Kidney epithelial cell (primary cell): ENCODE measurements around the gene STK10. TPM values are rescaled to one million over a fixed set of nuclear protein-coding genes. Genes with fewer than 3 reads are reported as not detected.

Experiments used
- DNase-seq: peaks from one replicate; pipeline ENCODE4 v3.0.0-alpha.2; 2010; ENCODE audit warnings: low read depth
- H3K27me3 ChIP-seq: 2 replicates; pipeline ENCODE4 v1.6.0; 2011; ENCODE audit warnings: low read length; ENCODE audit not compliant: control insufficient read depth, insufficient read depth
- H3K36me3 ChIP-seq: 2 replicates; pipeline ENCODE4 v1.5.1; 2011; ENCODE audit warnings: low read length; ENCODE audit not compliant: control insufficient read depth, insufficient read depth
- H3K4me3 ChIP-seq: 2 replicates; pipeline ENCODE4 v1.5.1; 2011; ENCODE audit warnings: low read depth, mild to moderate bottlenecking, control low read depth, low read length
- CTCF ChIP-seq: IDR thresholded peaks from 2 replicates; pipeline ENCODE4 v1.5.1; 2011; ENCODE audit warnings: mild to moderate bottlenecking, moderate library complexity, low read length, control low read depth, inconsistent platforms; ENCODE audit not compliant: insufficient read depth, poor library complexity, severe bottlenecking
- total RNA-seq: library from RNA; depleted of rRNA; stranded (reverse); fragments of >200 nt; gene quantifications from 2 replicates; pipeline ENCODE4 v1.2.3, GENCODE V29; 2015

STK10 gene
- total RNA-seq, 1 donor from 2014 or later, result 24.7 TPM

- no peak for DNase-seq
- no peaks in the 10 kb centered on the region for H3K27me3 ChIP-seq
- no peak for TF ChIP-seq CTCF
- H3K4me3 ChIP-seq, result no peak overlapping the region
- peaks cover 2% of the 10 kb centered on the region for H3K36me3 ChIP-seq
These were observed 76.8 kb downstream of the STK10 start for GRCh38 chr5:172110921-172111851.

- H3K27me3 ChIP-seq, result no peaks in the 10 kb centered on the region
- no peak for TF ChIP-seq CTCF
- peaks cover 2% of the 10 kb centered on the region for H3K36me3 ChIP-seq
- DNase-seq, result no peak
- no peak overlapping the region for H3K4me3 ChIP-seq
These were observed 77.7 kb downstream of the STK10 start for GRCh38 chr5:172110260-172110815.

- TF ChIP-seq CTCF, result no peak
- no peak for DNase-seq
- H3K36me3 ChIP-seq, result no peaks in the 10 kb centered on the region
These were observed 78.3 kb downstream of the STK10 start for GRCh38 chr5:172109749-172110148.

GRCh38 chr5:172107571-172107970 is 80.5 kb downstream of the STK10 start:
- H3K36me3 ChIP-seq, result no peaks in the 10 kb centered on the region
- H3K4me3 ChIP-seq, result no peak overlapping the region
- no peaks in the 10 kb centered on the region for H3K27me3 ChIP-seq
- DNase-seq, result no peak
- TF ChIP-seq CTCF, result no peak

More at GRCh38 chr5:172109749-172110148, 78.3 kb downstream of the STK10 start:
- Histone ChIP-seq H3K27me3 (no peaks in the 10 kb centered on the region), H3K4me3 (no peak overlapping the region)

GRCh38 chr5:172106511-172107356 is 81.3 kb downstream of the STK10 start:
- Histone ChIP-seq H3K36me3 (no peaks in the 10 kb centered on the region), H3K4me3 (peak overlapping the region; percentile 25), H3K27me3 (no peaks in the 10 kb centered on the region)
- no peak for DNase-seq
- TF ChIP-seq CTCF, result peak; percentile 99
